Dermis blood vessel endothelial cell (primary cell): ENCODE results near the gene CTSF. TPM values are rescaled to one million over a fixed set of nuclear protein-coding genes. Genes with fewer than 3 reads are reported as not detected.
"Not testable (repeated sequence)": the region's sequence is repeated elsewhere in the genome, so short reads cannot be mapped to it uniquely, and the experiment has no call there.

ENCODE experiments used
- DNase-seq: peaks from one replicate; pipeline ENCODE4 v3.0.0; 2010
- total RNA-seq: library from RNA; depleted of rRNA; stranded (reverse); fragments of >200 nt; gene quantifications from 2 replicates; pipeline ENCODE4 v1.2.3, GENCODE V29; 2014

The CTSF gene
- total RNA-seq, 1 donor from 2014 or later: 63.5 TPM

- no peak for DNase-seq
These were observed 12.3 kb downstream of the CTSF start for GRCh38 chr11:66556086-66556485.

- no peak for DNase-seq
These were observed 13.0 kb downstream of the CTSF start for GRCh38 chr11:66555416-66555815.

GRCh38 chr11:66554602-66555001 is 13.8 kb downstream of the CTSF start:
- no peak for DNase-seq

GRCh38 chr11:66550887-66551286 is 17.5 kb downstream of the CTSF start:
- DNase-seq: no peak

GRCh38 chr11:66549696-66550095 is 18.7 kb downstream of the CTSF start:
- DNase-seq: no peak

GRCh38 chr11:66548774-66549630 is 19.4 kb downstream of the CTSF start:
- no peak for DNase-seq

GRCh38 chr11:66548041-66548440 is 20.4 kb downstream of the CTSF start:
- DNase-seq: no peak

GRCh38 chr11:66547662-66548009 is 20.8 kb downstream of the CTSF start:
- DNase-seq: no peak

- no peak for DNase-seq
These were observed 21.3 kb downstream of the CTSF start for GRCh38 chr11:66546966-66547661.

GRCh38 chr11:66546368-66546965 is 21.9 kb downstream of the CTSF start, which contains the start of gene ACTN3:
Gene ACTN3 (plus strand): TSS chr11:66546903. CDS start chr11:66546938, 35 bp downstream.
- DNase-seq: no peak

- peak; percentile 98 for DNase-seq
These were observed 22.6 kb downstream of the CTSF start, which contains the start of gene ZDHHC24 for GRCh38 chr11:66545701-66546367. Gene ZDHHC24 (minus strand): TSS chr11:66546048. CDS start chr11:66546003, 45 bp downstream.

- not testable (repeated sequence) for DNase-seq
These were observed 23.5 kb downstream of the CTSF start for GRCh38 chr11:66544952-66545351.

GRCh38 chr11:66543263-66544107 is 24.9 kb downstream of the CTSF start:
- peak; percentile 94 for DNase-seq

GRCh38 chr11:66542362-66542761 is 26.0 kb downstream of the CTSF start:
- no peak for DNase-seq

GRCh38 chr11:66541892-66542291 is 26.5 kb downstream of the CTSF start:
- no peak for DNase-seq

- DNase-seq: not testable (repeated sequence)
These were observed 27.8 kb downstream of the CTSF start for GRCh38 chr11:66540598-66540997.

- no peak for DNase-seq
These were observed 28.6 kb downstream of the CTSF start for GRCh38 chr11:66539870-66540213.

- no peak for DNase-seq
These were observed 29.1 kb downstream of the CTSF start for GRCh38 chr11:66539170-66539869.

GRCh38 chr11:66532784-66533183 is 35.6 kb downstream of the CTSF start:
- no peak for DNase-seq

- DNase-seq: no peak
These were observed 36.6 kb downstream of the CTSF start for GRCh38 chr11:66531841-66532240.
